Measurements from ENCODE around the gene TSPAN9. TPM values are rescaled to one million over a fixed set of nuclear protein-coding genes. Genes with fewer than 3 reads are reported as not detected.

TSPAN9 gene
- total RNA-seq, 1 experiment from 2014 or later, result 13.2 TPM

- ATAC-seq, result peak; percentile 41; the same call in 1 of the 2 replicates
- H3K27me3 ChIP-seq (ENCODE audit: insufficient read depth, low read length), result no peaks in the 10 kb centered on the region
- DNase-seq (ENCODE audit: low read depth, low spot score), result no peak
- H4K20me1 ChIP-seq (ENCODE audit: insufficient read depth), result no peaks in the 10 kb centered on the region
- ChIA-PET CTCF (no interaction called here), RAD21 (ENCODE audit: low non-redundant PET in 1 of 2, low total read pairs in 2 of 2, uncharacterized antibody in 2 of 2, unreplicated experiment in 2 of 2) (no interaction called here), POLR2A (no interaction called here)
- no peak overlapping the region for H3K4me3 ChIP-seq (replicated peaks in 1 of 2; ENCODE audit: low read depth in 1 of 2, low read length in 2 of 2)
- H3K9me2 ChIP-seq (ENCODE audit: insufficient read depth), result no peaks in the 10 kb centered on the region
- no peak overlapping the region for H3K27ac ChIP-seq (ENCODE audit: low read depth, low read length)
- TF ChIP-seq CTCF (IDR thresholded peaks at IDR 0.05 in 2 of 3, conservative IDR thresholded peaks at IDR 0.05 in 1 of 3; ENCODE audit: borderline replicate concordance in 1 of 3, insufficient read depth in 1 of 3, low read depth in 2 of 3, low read length in 2 of 3) (no peak), POLR2A (IDR thresholded peaks at IDR 0.05; ENCODE audit: borderline replicate concordance, extremely low read depth, insufficient read depth, insufficient read length) (no peak), ZNF274 (IDR thresholded peaks at IDR 0.05; ENCODE audit: low read depth, low read length) (no peak), RAD21 (IDR thresholded peaks at IDR 0.05; ENCODE audit: low read depth) (no peak), MAX (IDR thresholded peaks at IDR 0.05) (no peak), ELF1 (IDR thresholded peaks at IDR 0.05; ENCODE audit: borderline replicate concordance, low read depth) (no peak), EZH2 (IDR thresholded peaks at IDR 0.05) (no peak), CEBPB (IDR thresholded peaks at IDR 0.05; ENCODE audit: low read depth) (no peak), POLR2AphosphoS5 (IDR thresholded peaks at IDR 0.05; ENCODE audit: low read depth, low read length) (no peak), FOSL1 (IDR thresholded peaks at IDR 0.05; ENCODE audit: low read depth) (no peak), YY1 (IDR thresholded peaks at IDR 0.05; ENCODE audit: extremely low read depth, insufficient replicate concordance, low read depth, low read length) (no peak), EGR1 (IDR thresholded peaks at IDR 0.05; ENCODE audit: low read depth) (no peak), ZBTB33 (IDR thresholded peaks at IDR 0.05; ENCODE audit: extremely low read depth, insufficient replicate concordance, low read length) (no peak), ATF3 (IDR thresholded peaks at IDR 0.05) (no peak), JUND (IDR thresholded peaks at IDR 0.05) (no peak)
- TF ChIP-seq, protein P1, sequence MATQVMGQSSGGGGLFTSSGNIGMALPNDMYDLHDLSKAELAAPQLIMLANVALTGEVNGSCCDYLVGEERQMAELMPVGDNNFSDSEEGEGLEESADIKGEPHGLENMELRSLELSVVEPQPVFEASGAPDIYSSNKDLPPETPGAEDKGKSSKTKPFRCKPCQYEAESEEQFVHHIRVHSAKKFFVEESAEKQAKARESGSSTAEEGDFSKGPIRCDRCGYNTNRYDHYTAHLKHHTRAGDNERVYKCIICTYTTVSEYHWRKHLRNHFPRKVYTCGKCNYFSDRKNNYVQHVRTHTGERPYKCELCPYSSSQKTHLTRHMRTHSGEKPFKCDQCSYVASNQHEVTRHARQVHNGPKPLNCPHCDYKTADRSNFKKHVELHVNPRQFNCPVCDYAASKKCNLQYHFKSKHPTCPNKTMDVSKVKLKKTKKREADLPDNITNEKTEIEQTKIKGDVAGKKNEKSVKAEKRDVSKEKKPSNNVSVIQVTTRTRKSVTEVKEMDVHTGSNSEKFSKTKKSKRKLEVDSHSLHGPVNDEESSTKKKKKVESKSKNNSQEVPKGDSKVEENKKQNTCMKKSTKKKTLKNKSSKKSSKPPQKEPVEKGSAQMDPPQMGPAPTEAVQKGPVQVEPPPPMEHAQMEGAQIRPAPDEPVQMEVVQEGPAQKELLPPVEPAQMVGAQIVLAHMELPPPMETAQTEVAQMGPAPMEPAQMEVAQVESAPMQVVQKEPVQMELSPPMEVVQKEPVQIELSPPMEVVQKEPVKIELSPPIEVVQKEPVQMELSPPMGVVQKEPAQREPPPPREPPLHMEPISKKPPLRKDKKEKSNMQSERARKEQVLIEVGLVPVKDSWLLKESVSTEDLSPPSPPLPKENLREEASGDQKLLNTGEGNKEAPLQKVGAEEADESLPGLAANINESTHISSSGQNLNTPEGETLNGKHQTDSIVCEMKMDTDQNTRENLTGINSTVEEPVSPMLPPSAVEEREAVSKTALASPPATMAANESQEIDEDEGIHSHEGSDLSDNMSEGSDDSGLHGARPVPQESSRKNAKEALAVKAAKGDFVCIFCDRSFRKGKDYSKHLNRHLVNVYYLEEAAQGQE (IDR thresholded peaks at IDR 0.05; ENCODE audit: low read depth), result no peak
- H3K36me3 ChIP-seq (ENCODE audit: control insufficient read depth in 1 of 2, insufficient read depth in 2 of 2, low read length in 2 of 2), result no peaks in the 10 kb centered on the region
- intact Hi-C loops (cut with micrococcal nuclease), result no loop called here
- H3K4me2 ChIP-seq (ENCODE audit: low read length), result no peak overlapping the region
- H2AFZ ChIP-seq (ENCODE audit: low read depth, low read length, poor library complexity, severe bottlenecking), result no peak overlapping the region
- BruUV-seq (replicated peaks), result no TSS peak
- H3K79me2 ChIP-seq (ENCODE audit: insufficient read depth, low read length), result no peaks in the 10 kb centered on the region
- no peaks in the 10 kb centered on the region for H3K4me1 ChIP-seq (ENCODE audit: control insufficient read depth in 1 of 2, insufficient read depth in 2 of 2, low read length in 2 of 2)
- no peaks in the 10 kb centered on the region for H3K9me3 ChIP-seq (ENCODE audit: control insufficient read depth in 1 of 2, insufficient read depth in 1 of 2, low read depth in 1 of 2, low read length in 2 of 2)
- H3K9ac ChIP-seq (ENCODE audit: low read length), result no peak overlapping the region
Measured at GRCh38 chr12:3293446-3294161, 216.4 kb downstream of the TSPAN9 start.

Data from HCT116 (cell line).